Gastroesophageal sphincter (tissue), 4 donors: ENCODE results near the gene OPRPN. TPM values are rescaled to one million over a fixed set of nuclear protein-coding genes. Genes with fewer than 3 reads are reported as not detected.

ENCODE experiments used
- ATAC-seq: fragments of 150-250 bp; one replicate; pipeline ENCODE4 v1.9.1; 2016; ENCODE audit warnings: mild to moderate bottlenecking, moderate library complexity
- H3K27ac ChIP-seq, 4 donors: fragments of 200-600 bp; sonication (generic) in 3 of 4; 1 replicate in 3 of 4; 2 replicates in 1 of 4; pipeline ENCODE4 v1.5.1; 2016 to 2019
- H3K27me3 ChIP-seq: fragments of 200-600 bp; sonication (generic); one replicate; pipeline ENCODE4 v1.5.1; 2019
- H3K36me3 ChIP-seq, 2 donors: fragments of 200-600 bp; sonication (generic); one replicate each; pipeline ENCODE4 v1.5.1; 2019; ENCODE audit warnings: control low read depth in 1 of 2
- H3K4me1 ChIP-seq, 3 donors: fragments of 200-600 bp; sonication (generic); 1 replicate in 2 of 3; 2 replicates in 1 of 3; pipeline ENCODE4 v1.5.1; 2016 to 2019; ENCODE audit warnings: control low read depth in 2 of 3
- H3K4me3 ChIP-seq, 2 donors: fragments of 200-600 bp; sonication (generic); one replicate each; pipeline ENCODE4 v1.5.1; 2019; ENCODE audit warnings: mild to moderate bottlenecking in 1 of 2, moderate library complexity in 1 of 2
- H3K9me3 ChIP-seq, 3 donors: fragments of 200-600 bp; sonication (generic); one replicate each; pipeline ENCODE4 v1.5.1; 2017 to 2019; ENCODE audit warnings: control low read depth in 2 of 3
- EP300 ChIP-seq: sonication (generic); formaldehyde crosslinking; IDR thresholded peaks from one replicate; pipeline ENCODE4 v1.6.1; 2017; ENCODE audit warnings: antibody characterized with exemption, mild to moderate bottlenecking
- POLR2A ChIP-seq, 2 donors: fragments of 450-650 bp; IDR thresholded peaks; one replicate each; pipeline ENCODE4 v1.6.1; 2017; ENCODE audit warnings: antibody characterized with exemption in 2 of 2, mild to moderate bottlenecking in 2 of 2, moderate library complexity in 1 of 2
- POLR2AphosphoS5 ChIP-seq: sonication (generic); formaldehyde crosslinking; IDR thresholded peaks from one replicate; pipeline ENCODE4 v1.6.1; 2017; ENCODE audit warnings: antibody characterized with exemption
- WGBS, 2 donors: methylation state at CpG; one replicate each; pipeline ENCODE4 v1.1.5; 2018; ENCODE audit warnings: low coverage in 1 of 2; 5-methylcytosine and 5-hydroxymethylcytosine counted together
- total RNA-seq, 4 donors: library from RNA; depleted of rRNA; stranded (reverse); fragments of >200 nt; gene quantifications; one replicate each; pipeline ENCODE4 v1.1.0, GENCODE V29; 2016
- TF ChIP-seq, protein P1 (sequence below), 4 experiments: fragments of 200-600 bp in 2 of 4; fragments of 450-650 bp in 2 of 4; sonication (generic) in 1 of 4; IDR thresholded peaks; one replicate each; pipeline ENCODE4 v1.5.1; 2017 to 2019; ENCODE audit warnings: antibody characterized with exemption in 4 of 4, mild to moderate bottlenecking in 2 of 4, moderate library complexity in 2 of 4

Gene OPRPN
- total RNA-seq, 4 donors from 2014 or later: not detected

DNA sequence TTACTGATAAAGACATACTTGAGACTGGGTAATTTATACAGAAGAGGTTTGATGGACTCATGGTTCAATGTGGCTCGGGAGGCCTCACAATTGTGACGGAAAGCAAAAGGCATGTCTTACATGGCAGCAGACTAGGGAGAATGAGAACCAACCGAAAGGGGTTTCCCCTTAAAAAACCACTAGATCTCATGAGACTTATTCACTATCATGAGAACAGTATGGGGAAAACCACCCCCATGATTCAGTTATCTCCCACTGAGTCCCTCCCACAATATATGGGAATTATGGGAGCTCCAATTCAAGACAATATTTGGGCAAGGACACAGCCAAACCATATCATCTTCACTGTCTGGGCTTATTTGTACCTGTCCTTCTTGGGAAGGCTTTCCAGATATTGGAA is 51.5 kb downstream of the OPRPN start:
- 83% methylated on average over 3 of the region's 3 CpGs; no CpG with 5 or more reads in 1 of the 2 donors for WGBS, 2 donors
- Histone ChIP-seq H3K27ac (no peak overlapping the region), H3K36me3 (no peaks in the 10 kb centered on the region), H3K27me3 (no peaks in the 10 kb centered on the region), H3K4me3 (no peak overlapping the region), H3K4me1 (no peaks in the 10 kb centered on the region), H3K9me3 (no peaks in the 10 kb centered on the region)
- no peak for ATAC-seq
- TF ChIP-seq POLR2AphosphoS5 (no peak), POLR2A (IDR thresholded peaks at IDR 0.05) (no peak), EP300 (no peak)
- TF ChIP-seq, protein P1, sequence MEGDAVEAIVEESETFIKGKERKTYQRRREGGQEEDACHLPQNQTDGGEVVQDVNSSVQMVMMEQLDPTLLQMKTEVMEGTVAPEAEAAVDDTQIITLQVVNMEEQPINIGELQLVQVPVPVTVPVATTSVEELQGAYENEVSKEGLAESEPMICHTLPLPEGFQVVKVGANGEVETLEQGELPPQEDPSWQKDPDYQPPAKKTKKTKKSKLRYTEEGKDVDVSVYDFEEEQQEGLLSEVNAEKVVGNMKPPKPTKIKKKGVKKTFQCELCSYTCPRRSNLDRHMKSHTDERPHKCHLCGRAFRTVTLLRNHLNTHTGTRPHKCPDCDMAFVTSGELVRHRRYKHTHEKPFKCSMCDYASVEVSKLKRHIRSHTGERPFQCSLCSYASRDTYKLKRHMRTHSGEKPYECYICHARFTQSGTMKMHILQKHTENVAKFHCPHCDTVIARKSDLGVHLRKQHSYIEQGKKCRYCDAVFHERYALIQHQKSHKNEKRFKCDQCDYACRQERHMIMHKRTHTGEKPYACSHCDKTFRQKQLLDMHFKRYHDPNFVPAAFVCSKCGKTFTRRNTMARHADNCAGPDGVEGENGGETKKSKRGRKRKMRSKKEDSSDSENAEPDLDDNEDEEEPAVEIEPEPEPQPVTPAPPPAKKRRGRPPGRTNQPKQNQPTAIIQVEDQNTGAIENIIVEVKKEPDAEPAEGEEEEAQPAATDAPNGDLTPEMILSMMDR (IDR thresholded peaks at IDR 0.05): no peak

DNA sequence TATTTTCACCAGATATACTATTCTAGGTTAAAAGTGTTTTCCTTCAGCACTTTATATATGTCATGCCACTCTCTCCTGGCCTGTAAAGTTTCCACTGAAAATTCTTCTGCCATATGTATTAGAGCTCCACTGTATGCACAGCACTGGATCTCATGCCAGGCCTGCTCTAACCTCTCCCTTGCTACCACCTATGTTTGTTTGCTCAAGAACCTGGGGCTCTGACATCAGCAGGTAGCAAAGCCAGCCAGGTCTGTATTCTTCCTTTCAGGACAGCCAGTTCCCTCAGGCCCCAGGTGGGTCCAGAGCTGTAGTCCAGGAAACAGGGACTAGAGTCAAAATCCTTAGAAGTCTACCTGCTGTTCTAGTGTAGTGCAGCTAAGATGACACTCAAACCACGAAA is 55.2 kb downstream of the OPRPN start:
- no peaks in the 10 kb centered on the region for H3K27me3 ChIP-seq
- whole genome bisulfite sequencing, 2 donors: 0% methylated on average over 1 of the region's 1 CpG; no CpG with 5 or more reads in 1 of the 2 donors
- H3K27ac ChIP-seq: no peak overlapping the region
- ATAC-seq: no peak
- H3K9me3 ChIP-seq: no peaks in the 10 kb centered on the region
- no peak overlapping the region for H3K4me3 ChIP-seq
- H3K4me1 ChIP-seq: no peaks in the 10 kb centered on the region
- no peaks in the 10 kb centered on the region for H3K36me3 ChIP-seq
- TF ChIP-seq POLR2A (IDR thresholded peaks at IDR 0.05) (no peak), EP300 (no peak), POLR2AphosphoS5 (no peak)
- TF ChIP-seq, protein P1 (IDR thresholded peaks at IDR 0.05): no peak

Other genes starting within 250 kb of the OPRPN start
- gene PRR27, start 243.7 kb upstream of the OPRPN start, total RNA-seq: not detected
- 1 to 10 TPM in 1 of 4 donors, not detected in 3; 1.1 TPM for gene ODAM, start 202.2 kb upstream of the OPRPN start, total RNA-seq
- gene FDCSP, start 171.8 kb upstream of the OPRPN start, total RNA-seq: 10 to 100 TPM in 1 of 4 donors, not detected in 3; 19.1 TPM
- gene CSN3, start 155.3 kb upstream of the OPRPN start, total RNA-seq: not detected
- gene CABS1, start 63.0 kb upstream of the OPRPN start, total RNA-seq: not detected
- gene SMR3A, start 37.2 kb upstream of the OPRPN start, total RNA-seq: not detected
- not detected for gene SMR3B, start 14.8 kb upstream of the OPRPN start, total RNA-seq
- not detected for gene MUC7, start 74.3 kb downstream of the OPRPN start, total RNA-seq
- gene AMTN, start 120.6 kb downstream of the OPRPN start, total RNA-seq: 1 to 10 TPM in 1 of 4 donors, not detected in 3; 1.2 TPM
- not detected for gene AMBN, start 194.3 kb downstream of the OPRPN start, total RNA-seq
- under 1 TPM in 2 of 4 donors, not detected in 2; 0.16 to 0.54 TPM for gene ENAM, start 230.8 kb downstream of the OPRPN start, total RNA-seq